ENCODE measurements around the gene CHST15.

Gene CHST15

GRCh38 chr10:124065382-124066125, 27.8 kb downstream of the CHST15 start:
- DNase-seq (ENCODE audit: low read depth in 2 of 2) = no peak

GRCh38 chr10:124064676-124065075, 28.7 kb downstream of the CHST15 start:
- no peak for DNase-seq (ENCODE audit: low read depth in 2 of 2)

GRCh38 chr10:124063750-124064603, 29.4 kb downstream of the CHST15 start:
- DNase-seq (ENCODE audit: low read depth in 2 of 2) = no peak

GRCh38 chr10:124062390-124062789, 31.0 kb downstream of the CHST15 start:
- no peak for DNase-seq (ENCODE audit: low read depth in 2 of 2)

- DNase-seq (ENCODE audit: low read depth in 2 of 2) = no peak
Observed at GRCh38 chr10:124061030-124061429, 32.4 kb downstream of the CHST15 start.

- no peak for DNase-seq (ENCODE audit: low read depth in 2 of 2)
Observed at GRCh38 chr10:124060148-124060720, 33.2 kb downstream of the CHST15 start.

GRCh38 chr10:124059551-124059950, 33.8 kb downstream of the CHST15 start:
- no peak for DNase-seq (ENCODE audit: low read depth in 2 of 2)

- no peak for DNase-seq (ENCODE audit: low read depth in 2 of 2)
Observed at GRCh38 chr10:124058346-124059003, 34.9 kb downstream of the CHST15 start.

GRCh38 chr10:124057601-124058000, 35.8 kb downstream of the CHST15 start:
- DNase-seq (ENCODE audit: low read depth in 2 of 2) = no peak

- no peak for DNase-seq (ENCODE audit: low read depth in 2 of 2)
Observed at GRCh38 chr10:124056337-124056980, 36.9 kb downstream of the CHST15 start.

GRCh38 chr10:124053971-124054370, 39.4 kb downstream of the CHST15 start:
- no peak for DNase-seq (ENCODE audit: low read depth in 2 of 2)

- no peak for DNase-seq (ENCODE audit: low read depth in 2 of 2)
Observed at GRCh38 chr10:124052561-124052960, 40.8 kb downstream of the CHST15 start.

- DNase-seq (ENCODE audit: low read depth in 2 of 2) = no peak
Observed at GRCh38 chr10:124050021-124051015, 43.1 kb downstream of the CHST15 start.

- no peak for DNase-seq (ENCODE audit: low read depth in 2 of 2)
Observed at GRCh38 chr10:124049484-124049883, 43.9 kb downstream of the CHST15 start.

- DNase-seq (ENCODE audit: low read depth in 2 of 2) = no peak
Observed at GRCh38 chr10:124048371-124049290, 44.8 kb downstream of the CHST15 start.

GRCh38 chr10:124047427-124048152, 45.8 kb downstream of the CHST15 start:
- DNase-seq (ENCODE audit: low read depth in 2 of 2) = no peak

- no peak for DNase-seq (ENCODE audit: low read depth in 2 of 2)
Observed at GRCh38 chr10:124045801-124046355, 47.5 kb downstream of the CHST15 start.

GRCh38 chr10:124045276-124045675, 48.1 kb downstream of the CHST15 start:
- no peak for DNase-seq (ENCODE audit: low read depth in 2 of 2)

Measured in stimulated activated CD8-positive, alpha-beta memory T cell treated with anti-CD3 and anti-CD28 coated beads, Interleukin-7, amount 100 ng/mL, for 1 hour (primary cell).